Liver (tissue), 9 donors: ENCODE data around the gene NAT8. TPM values are rescaled to one million over a fixed set of nuclear protein-coding genes. Genes with fewer than 3 reads are reported as not detected.
"Not testable (repeated sequence)": the region's sequence is repeated elsewhere in the genome, so short reads cannot be mapped to it uniquely, and the experiment has no call there.

Source experiments
- DNase-seq: peaks from one replicate; pipeline ENCODE4 v3.0.0-alpha.2; 2017; ENCODE audit warnings: low spot score
- H3K27ac ChIP-seq, 2 donors: one replicate each; pipeline ENCODE4 v1.7.0; 2013; ENCODE audit warnings: inconsistent platforms in 2 of 2, low read length in 2 of 2, control low read depth in 1 of 2, low read depth in 1 of 2, mild to moderate bottlenecking in 1 of 2
- H3K27me3 ChIP-seq, 4 donors: one replicate each; pipeline versions ENCODE4 v1.6.1 to v1.7.0; 2013; ENCODE audit warnings: low read length in 3 of 4, inconsistent platforms in 1 of 4, mild to moderate bottlenecking in 1 of 4, moderate library complexity in 1 of 4; ENCODE audit not compliant: control insufficient read depth in 4 of 4, insufficient read depth in 4 of 4
- H3K36me3 ChIP-seq, 4 donors: one replicate each; pipeline versions ENCODE4 v1.6.1 to v1.7.0; 2013; ENCODE audit warnings: low read length in 3 of 4, mild to moderate bottlenecking in 3 of 4, low read depth in 1 of 4, moderate library complexity in 1 of 4; ENCODE audit not compliant: control insufficient read depth in 4 of 4, insufficient read depth in 3 of 4
- H3K4me1 ChIP-seq, 4 donors: one replicate each; pipeline versions ENCODE4 v1.6.1 to v1.7.0; 2013; ENCODE audit warnings: low read length in 3 of 4, mild to moderate bottlenecking in 3 of 4, moderate library complexity in 1 of 4; ENCODE audit not compliant: control insufficient read depth in 4 of 4, insufficient read depth in 4 of 4
- H3K4me3 ChIP-seq, 3 donors: one replicate each; pipeline versions ENCODE4 v1.6.1 to v1.7.0; 2013; ENCODE audit warnings: low read length in 3 of 3, control low read depth in 1 of 3, low read depth in 1 of 3, mild to moderate bottlenecking in 1 of 3
- H3K9ac ChIP-seq, 2 donors: one replicate each; pipeline ENCODE4 v1.7.0; 2013; ENCODE audit warnings: low read length in 2 of 2, mild to moderate bottlenecking in 2 of 2, moderate library complexity in 2 of 2, control low read depth in 1 of 2, low read depth in 1 of 2
- H3K9me3 ChIP-seq, 4 donors: one replicate each; pipeline versions ENCODE4 v1.6.1 to v1.7.0; 2013; ENCODE audit warnings: low read length in 3 of 4; ENCODE audit not compliant: control insufficient read depth in 4 of 4
- ATF3 ChIP-seq: IDR thresholded peaks from 2 replicates; pipeline ENCODE4 v1.6.1; 2016; ENCODE audit warnings: antibody characterized with exemption
- EGR1 ChIP-seq, 2 donors: IDR thresholded peaks; 2 replicates each; pipeline ENCODE4 v1.6.1; 2016 to 2018; ENCODE audit warnings: antibody characterized with exemption in 2 of 2, low read depth in 2 of 2
- FOXA1 ChIP-seq: IDR thresholded peaks from 2 replicates; pipeline ENCODE4 v1.6.1; 2016; ENCODE audit warnings: antibody characterized with exemption
- FOXA2 ChIP-seq: IDR thresholded peaks from 2 replicates; pipeline ENCODE4 v1.6.1; 2016; ENCODE audit warnings: antibody characterized with exemption
- GABPA ChIP-seq, 2 donors: IDR thresholded peaks in 1 of 2; conservative IDR thresholded peaks in 1 of 2; 2 replicates each; pipeline ENCODE4 v1.6.1; 2016; ENCODE audit warnings: antibody characterized with exemption in 2 of 2, mild to moderate bottlenecking in 1 of 2, moderate library complexity in 1 of 2
- HNF4G ChIP-seq: IDR thresholded peaks from 2 replicates; pipeline ENCODE4 v1.6.1; 2016; ENCODE audit warnings: antibody characterized with exemption
- JUND ChIP-seq, 2 donors: IDR thresholded peaks; 2 replicates each; pipeline ENCODE4 v1.6.1; 2016; ENCODE audit warnings: antibody characterized with exemption in 2 of 2
- NR2F2 ChIP-seq: IDR thresholded peaks from 2 replicates; pipeline ENCODE4 v1.6.1; 2016; ENCODE audit warnings: antibody characterized with exemption
- RAD21 ChIP-seq, 2 donors: IDR thresholded peaks; 2 replicates each; pipeline ENCODE4 v1.6.1; 2016; ENCODE audit warnings: antibody characterized with exemption in 2 of 2, mild to moderate bottlenecking in 2 of 2
- RXRA ChIP-seq, 2 donors: IDR thresholded peaks; 2 replicates each; pipeline ENCODE4 v1.6.1; 2017 to 2018; ENCODE audit warnings: antibody characterized with exemption in 2 of 2, mild to moderate bottlenecking in 1 of 2
- TAF1 ChIP-seq: conservative IDR thresholded peaks from 2 replicates; pipeline ENCODE4 v1.6.1; 2016; ENCODE audit warnings: antibody characterized with exemption, mild to moderate bottlenecking
- ZBTB33 ChIP-seq: IDR thresholded peaks from 2 replicates; pipeline ENCODE4 v1.6.1; 2016; ENCODE audit warnings: antibody characterized with exemption
- WGBS: extraction: QIAGEN DNeasy Blood & Tissue Kit; methylation state at CpG from one replicate; pipeline ENCODE4 v1.1.7; 2013; 5-methylcytosine and 5-hydroxymethylcytosine counted together
- polyA plus RNA-seq, 2 donors: library from polyadenylated mRNA; stranded (reverse) in 1 of 2; unstranded in 1 of 2; fragments of 200-250 nt in 1 of 2; fragments of >200 nt in 1 of 2; fragmentation: Nextera tagmentation in 1 of 2; extraction: Ambion mirVana in 1 of 2; gene quantifications; one replicate each; pipeline versions ENCODE4 v1.2.1 to v1.2.3, GENCODE V29; 2013 to 2015
- total RNA-seq, 2 donors: library from RNA; depleted of rRNA; stranded (reverse); fragments of >200 nt; gene quantifications; one replicate each; pipeline ENCODE4 v1.2.3, GENCODE V29; 2014
- TF ChIP-seq, protein P1 (sequence below): IDR thresholded peaks from 2 replicates; pipeline ENCODE4 v1.6.1; 2016; ENCODE audit warnings: antibody characterized with exemption
- TF ChIP-seq, protein P2 (sequence below): fragments of 150-350 bp; IDR thresholded peaks from 2 replicates; pipeline ENCODE4 v1.5.1; 2017; ENCODE audit warnings: improper control_type of control experiment, low read depth, low read length; ENCODE audit not compliant: missing input control
- donor health status: healthy.
- donor health status: healthy.
- donor health status: healthy.
- donor health status: healthy.
- donor health status: healthy.

The NAT8 gene
- total and polyA plus RNA-seq, 4 donors, result 8.3 to 67.5 (median 19.2) TPM

DNA sequence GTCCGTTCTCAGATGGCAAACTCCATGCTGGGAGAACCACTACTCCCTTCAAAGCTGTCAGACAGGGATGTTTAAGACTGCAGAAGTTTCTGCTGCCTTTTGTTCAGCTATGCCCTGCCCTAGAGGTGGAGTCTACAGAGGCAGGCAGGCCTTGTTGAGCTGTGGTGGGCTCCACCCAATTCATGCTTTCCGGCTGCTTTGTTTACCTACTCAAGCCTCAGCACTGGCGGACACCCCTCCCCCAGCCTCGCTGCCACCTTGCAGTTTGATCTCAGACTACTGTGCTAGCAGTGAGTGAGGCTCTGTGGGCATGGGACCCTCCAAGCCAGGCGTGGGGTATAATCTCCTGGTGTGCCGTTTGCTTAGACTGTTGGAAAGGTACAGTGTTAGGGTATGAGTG, 27.8 kb upstream of the NAT8 start:
- H3K4me1 ChIP-seq, H3K4me3 ChIP-seq, DNase-seq, H3K36me3 ChIP-seq, H3K9ac ChIP-seq, H3K9me3 ChIP-seq, H3K27me3 ChIP-seq, H3K27ac ChIP-seq: not testable (repeated sequence)
- whole genome bisulfite sequencing, result 92% methylated on average over 6 of the region's 6 CpGs

GRCh38 chr2:73667239-73667638, 25.0 kb upstream of the NAT8 start:
- 98% methylated on average over 3 of the region's 3 CpGs for WGBS
- H3K9ac ChIP-seq, DNase-seq, H3K36me3 ChIP-seq, H3K4me3 ChIP-seq, H3K4me1 ChIP-seq, H3K9me3 ChIP-seq, H3K27me3 ChIP-seq, H3K27ac ChIP-seq: not testable (repeated sequence)

- 68% methylated on average over 2 of the region's 2 CpGs for WGBS
- no peak for DNase-seq
- Histone ChIP-seq H3K36me3 (no peaks in the 10 kb centered on the region), H3K4me3 (no peak overlapping the region), H3K27ac (no peak overlapping the region), H3K9ac (no peak overlapping the region), H3K9me3 (no peaks in the 10 kb centered on the region), H3K27me3 (no peaks in the 10 kb centered on the region), H3K4me1 (peaks cover 0 to 11% (median 7%) of the 10 kb centered on the region in 4 donors)
- TF ChIP-seq, protein P1, sequence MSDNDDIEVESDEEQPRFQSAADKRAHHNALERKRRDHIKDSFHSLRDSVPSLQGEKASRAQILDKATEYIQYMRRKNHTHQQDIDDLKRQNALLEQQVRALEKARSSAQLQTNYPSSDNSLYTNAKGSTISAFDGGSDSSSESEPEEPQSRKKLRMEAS, result no peak
- TF ChIP-seq ZBTB33, result no peak
- TF ChIP-seq GABPA (IDR thresholded peaks at IDR 0.05 in 1 of 2, conservative IDR thresholded peaks at IDR 0.05 in 1 of 2), result no peak
- TF ChIP-seq, protein P2, sequence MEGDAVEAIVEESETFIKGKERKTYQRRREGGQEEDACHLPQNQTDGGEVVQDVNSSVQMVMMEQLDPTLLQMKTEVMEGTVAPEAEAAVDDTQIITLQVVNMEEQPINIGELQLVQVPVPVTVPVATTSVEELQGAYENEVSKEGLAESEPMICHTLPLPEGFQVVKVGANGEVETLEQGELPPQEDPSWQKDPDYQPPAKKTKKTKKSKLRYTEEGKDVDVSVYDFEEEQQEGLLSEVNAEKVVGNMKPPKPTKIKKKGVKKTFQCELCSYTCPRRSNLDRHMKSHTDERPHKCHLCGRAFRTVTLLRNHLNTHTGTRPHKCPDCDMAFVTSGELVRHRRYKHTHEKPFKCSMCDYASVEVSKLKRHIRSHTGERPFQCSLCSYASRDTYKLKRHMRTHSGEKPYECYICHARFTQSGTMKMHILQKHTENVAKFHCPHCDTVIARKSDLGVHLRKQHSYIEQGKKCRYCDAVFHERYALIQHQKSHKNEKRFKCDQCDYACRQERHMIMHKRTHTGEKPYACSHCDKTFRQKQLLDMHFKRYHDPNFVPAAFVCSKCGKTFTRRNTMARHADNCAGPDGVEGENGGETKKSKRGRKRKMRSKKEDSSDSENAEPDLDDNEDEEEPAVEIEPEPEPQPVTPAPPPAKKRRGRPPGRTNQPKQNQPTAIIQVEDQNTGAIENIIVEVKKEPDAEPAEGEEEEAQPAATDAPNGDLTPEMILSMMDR, result no peak
- no peak for TF ChIP-seq RAD21 (IDR thresholded peaks at IDR 0.05)
- no peak for TF ChIP-seq ATF3
- TF ChIP-seq RXRA (IDR thresholded peaks at IDR 0.05), result no peak
- no peak for TF ChIP-seq FOXA2
- TF ChIP-seq FOXA1, result no peak
- no peak for TF ChIP-seq JUND (IDR thresholded peaks at IDR 0.05)
- no peak for TF ChIP-seq EGR1 (IDR thresholded peaks at IDR 0.05; ENCODE audit: low read depth in 2 of 2)
- no peak for TF ChIP-seq TAF1
- no peak for TF ChIP-seq NR2F2
- TF ChIP-seq HNF4G, result no peak
Observed at GRCh38 chr2:73654175-73654574, 12.0 kb upstream of the NAT8 start.
